WERI-Rb-1 (cell line): ENCODE results near the gene SLC35A5.

ENCODE experiments used
- DNase-seq: peaks from one replicate; pipeline ENCODE4 v3.0.0-alpha.2; 2020
- H3K27ac ChIP-seq: fragments of 250-450 bp; sonication (Bioruptor Pico); 2 replicates; pipeline ENCODE4 v1.5.1; 2020; ENCODE audit warnings: mild to moderate bottlenecking, moderate library complexity
- H3K27me3 ChIP-seq: fragments of 250-450 bp; sonication (Bioruptor Pico); 2 replicates; pipeline ENCODE4 v1.5.1; 2021; ENCODE audit warnings: mild to moderate bottlenecking, low read depth, moderate library complexity; ENCODE audit not compliant: insufficient read depth, severe bottlenecking
- H3K36me3 ChIP-seq: fragments of 250-450 bp; sonication (Bioruptor Pico); 2 replicates; pipeline ENCODE4 v1.5.1; 2020; ENCODE audit warnings: mild to moderate bottlenecking, moderate library complexity
- H3K4me3 ChIP-seq: 2 replicates; pipeline ENCODE4 v1.5.1; 2011; ENCODE audit warnings: low read depth, mild to moderate bottlenecking, control low read depth, low read length
- H3K9me3 ChIP-seq: fragments of 250-450 bp; sonication (Bioruptor Pico); 2 replicates; pipeline ENCODE4 v1.5.1; 2021; ENCODE audit warnings: mild to moderate bottlenecking, moderate library complexity; ENCODE audit not compliant: severe bottlenecking
- CTCF ChIP-seq: IDR thresholded peaks from 2 replicates; pipeline ENCODE4 v1.5.1; 2011; ENCODE audit warnings: low read depth, mild to moderate bottlenecking, control low read depth, inconsistent platforms, low read length

The SLC35A5 gene

DNA sequence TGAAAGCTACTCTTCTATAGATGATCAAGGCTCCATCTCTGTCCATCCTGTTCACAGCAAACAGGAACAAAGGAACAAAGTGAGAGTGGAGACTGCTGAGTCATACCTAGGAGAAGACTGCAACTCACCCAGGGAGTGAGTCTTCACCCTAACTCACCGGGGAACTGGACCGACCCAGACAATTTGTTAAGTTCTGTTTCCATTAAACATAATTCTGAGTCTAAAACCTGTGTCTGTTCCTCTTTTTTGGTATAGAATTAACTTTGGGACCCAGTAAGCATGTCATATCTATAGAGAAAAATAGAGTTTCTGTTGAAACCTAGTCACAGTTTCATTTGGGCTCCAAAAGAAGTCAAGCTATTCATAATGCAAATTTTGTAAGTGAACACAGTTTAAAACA lies 57.5 kb downstream of the SLC35A5 start:
- no peaks in the 10 kb centered on the region for H3K36me3 ChIP-seq
- H3K27ac ChIP-seq: no peak overlapping the region
- no peaks in the 10 kb centered on the region for H3K9me3 ChIP-seq
- no peak overlapping the region for H3K4me3 ChIP-seq
- no peaks in the 10 kb centered on the region for H3K27me3 ChIP-seq
- no peak for DNase-seq
- TF ChIP-seq CTCF: no peak

DNA sequence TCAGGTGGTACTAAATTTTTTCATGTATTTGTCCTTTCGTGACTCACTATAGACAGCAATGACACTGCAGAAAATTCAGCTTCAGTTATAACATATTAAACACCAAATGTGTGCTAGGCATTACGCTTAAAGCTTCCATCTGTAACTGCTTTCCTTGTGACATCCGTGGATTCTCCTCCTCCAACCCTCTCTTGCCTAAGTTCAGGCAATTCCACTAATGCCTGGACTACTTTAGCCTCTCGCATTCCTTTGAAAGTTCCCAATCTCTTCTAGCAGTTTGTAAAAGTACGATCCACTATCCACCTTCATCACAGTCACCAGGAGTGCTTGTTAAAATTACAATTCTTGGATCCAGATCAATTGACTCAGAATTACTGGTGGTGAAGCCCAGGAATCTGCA lies 61.4 kb downstream of the SLC35A5 start:
- Histone ChIP-seq H3K27ac (no peak overlapping the region), H3K9me3 (no peaks in the 10 kb centered on the region), H3K27me3 (no peaks in the 10 kb centered on the region), H3K36me3 (no peaks in the 10 kb centered on the region), H3K4me3 (no peak overlapping the region)
- no peak for DNase-seq
- TF ChIP-seq CTCF: no peak

GRCh38 chr3:112623717-112624116 lies 61.9 kb downstream of the SLC35A5 start:
- no peak for TF ChIP-seq CTCF
- no peak for DNase-seq
- Histone ChIP-seq H3K36me3 (no peaks in the 10 kb centered on the region), H3K27me3 (no peaks in the 10 kb centered on the region), H3K9me3 (no peaks in the 10 kb centered on the region), H3K27ac (no peak overlapping the region), H3K4me3 (no peak overlapping the region)

- H3K27me3 ChIP-seq: no peaks in the 10 kb centered on the region
- no peak overlapping the region for H3K27ac ChIP-seq
- no peaks in the 10 kb centered on the region for H3K36me3 ChIP-seq
- H3K9me3 ChIP-seq: no peaks in the 10 kb centered on the region
- TF ChIP-seq CTCF: no peak
- no peak for DNase-seq
- H3K4me3 ChIP-seq: no peak overlapping the region
Measured at GRCh38 chr3:112627419-112627818, 65.6 kb downstream of the SLC35A5 start.

- H3K4me3 ChIP-seq: no peak overlapping the region
- H3K9me3 ChIP-seq: no peaks in the 10 kb centered on the region
- H3K36me3 ChIP-seq: no peaks in the 10 kb centered on the region
- H3K27me3 ChIP-seq: no peaks in the 10 kb centered on the region
- no peak for TF ChIP-seq CTCF
- no peak overlapping the region for H3K27ac ChIP-seq
- no peak for DNase-seq
Measured at GRCh38 chr3:112627919-112628466, 66.1 kb downstream of the SLC35A5 start.

DNA sequence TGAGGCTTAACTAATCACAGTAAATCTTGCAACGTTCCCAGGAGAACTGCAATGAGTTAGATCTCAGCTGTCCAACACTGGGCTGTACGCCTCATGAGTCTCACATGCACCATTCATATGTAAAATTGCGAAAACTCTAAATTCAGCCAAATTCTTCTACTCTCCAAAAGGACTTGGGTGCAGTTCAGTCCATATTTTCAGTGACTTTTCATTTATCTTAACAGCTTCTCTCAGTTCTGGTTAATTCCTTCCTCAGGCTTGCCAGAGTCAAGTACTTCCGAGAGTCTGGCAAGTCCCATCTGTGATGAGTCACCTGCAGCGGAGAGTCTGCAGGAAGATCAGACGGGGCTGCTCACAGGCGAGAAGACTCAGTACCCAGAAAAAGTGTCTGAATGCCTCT lies 67.6 kb downstream of the SLC35A5 start:
- H3K4me3 ChIP-seq: no peak overlapping the region
- peak; percentile 45 for DNase-seq
- no peaks in the 10 kb centered on the region for H3K27me3 ChIP-seq
- no peaks in the 10 kb centered on the region for H3K36me3 ChIP-seq
- H3K27ac ChIP-seq: no peak overlapping the region
- no peaks in the 10 kb centered on the region for H3K9me3 ChIP-seq
- TF ChIP-seq CTCF: no peak
